Measurements from ENCODE around the gene TACC3.

- peak; percentile 61 for TF ChIP-seq EZH2 (IDR thresholded peaks at IDR 0.05; ENCODE audit: low read depth, low read length, severe bottlenecking)
- no peak for TF ChIP-seq POLR2AphosphoS5 (IDR thresholded peaks at IDR 0.05; ENCODE audit: low read depth, low read length)
- TF ChIP-seq, protein P1, sequence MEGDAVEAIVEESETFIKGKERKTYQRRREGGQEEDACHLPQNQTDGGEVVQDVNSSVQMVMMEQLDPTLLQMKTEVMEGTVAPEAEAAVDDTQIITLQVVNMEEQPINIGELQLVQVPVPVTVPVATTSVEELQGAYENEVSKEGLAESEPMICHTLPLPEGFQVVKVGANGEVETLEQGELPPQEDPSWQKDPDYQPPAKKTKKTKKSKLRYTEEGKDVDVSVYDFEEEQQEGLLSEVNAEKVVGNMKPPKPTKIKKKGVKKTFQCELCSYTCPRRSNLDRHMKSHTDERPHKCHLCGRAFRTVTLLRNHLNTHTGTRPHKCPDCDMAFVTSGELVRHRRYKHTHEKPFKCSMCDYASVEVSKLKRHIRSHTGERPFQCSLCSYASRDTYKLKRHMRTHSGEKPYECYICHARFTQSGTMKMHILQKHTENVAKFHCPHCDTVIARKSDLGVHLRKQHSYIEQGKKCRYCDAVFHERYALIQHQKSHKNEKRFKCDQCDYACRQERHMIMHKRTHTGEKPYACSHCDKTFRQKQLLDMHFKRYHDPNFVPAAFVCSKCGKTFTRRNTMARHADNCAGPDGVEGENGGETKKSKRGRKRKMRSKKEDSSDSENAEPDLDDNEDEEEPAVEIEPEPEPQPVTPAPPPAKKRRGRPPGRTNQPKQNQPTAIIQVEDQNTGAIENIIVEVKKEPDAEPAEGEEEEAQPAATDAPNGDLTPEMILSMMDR (IDR thresholded peaks at IDR 0.05; ENCODE audit: control extremely low read depth in 1 of 3, insufficient read depth in 1 of 3, low read depth in 1 of 3, low read length in 3 of 3) = no peak
- TF ChIP-seq GABPA (IDR thresholded peaks at IDR 0.05; ENCODE audit: borderline replicate concordance, insufficient read depth, low read length) = 0 out of 2 replicates have a peak, but pooled peaks have one; percentile 24
- TF ChIP-seq POLR2A (IDR thresholded peaks at IDR 0.05; ENCODE audit: control extremely low read depth in 1 of 2, low read depth in 2 of 2, low read length in 2 of 2) = no peak
These were observed 37.4 kb upstream of the TACC3 start, which contains the start of gene FAM53A for GRCh38 chr4:1683736-1684505.
